GM18498 (cell line): ENCODE measurements around the gene TMSB10.
A peak's percentile ranks its signal among the peaks of the same experiment; 100 is the strongest.

Experiments used
- ATAC-seq: cut with Tn5 transposase; IDR thresholded peaks from one replicate; pipeline ENCODE4 v1.9.1; 2021; ENCODE audit warnings: mild to moderate bottlenecking, moderate library complexity; ENCODE audit not compliant: unreplicated experiment

The TMSB10 gene

GRCh38 chr2:84879584-84880394 lies 25.7 kb upstream of the TMSB10 start:
- peak; percentile 60 for ATAC-seq

GRCh38 chr2:84880395-84880644 lies 25.1 kb upstream of the TMSB10 start:
- ATAC-seq, result no peak

- peak; percentile 25 for ATAC-seq
Observed at GRCh38 chr2:84880645-84881521, 24.6 kb upstream of the TMSB10 start, which contains the start of gene TRABD2A. TSS of gene TRABD2A (minus strand) at chr2:84881084. CDS start at chr2:84881039, 45 bp downstream.

- ATAC-seq, result peak; percentile 73
Observed at GRCh38 chr2:84881581-84882413, 23.7 kb upstream of the TMSB10 start.

- no peak for ATAC-seq
Observed at GRCh38 chr2:84882414-84882738, 23.1 kb upstream of the TMSB10 start.

GRCh38 chr2:84882775-84883550 lies 22.5 kb upstream of the TMSB10 start:
- no peak for ATAC-seq

- no peak for ATAC-seq
Observed at GRCh38 chr2:84884449-84884848, 21.0 kb upstream of the TMSB10 start.

- no peak for ATAC-seq
Observed at GRCh38 chr2:84885111-84885510, 20.3 kb upstream of the TMSB10 start.

GRCh38 chr2:84886791-84887190 lies 18.7 kb upstream of the TMSB10 start:
- no peak for ATAC-seq

GRCh38 chr2:84888401-84889276 lies 16.8 kb upstream of the TMSB10 start:
- ATAC-seq, result peak; percentile 94

GRCh38 chr2:84889332-84889731 lies 16.1 kb upstream of the TMSB10 start:
- ATAC-seq, result no peak

GRCh38 chr2:84891355-84892010 lies 14.0 kb upstream of the TMSB10 start:
- no peak for ATAC-seq

- ATAC-seq, result no peak
Observed at GRCh38 chr2:84894131-84894586, 11.3 kb upstream of the TMSB10 start.

- peak; percentile 33 for ATAC-seq
Observed at GRCh38 chr2:84894758-84895520, 10.5 kb upstream of the TMSB10 start.

GRCh38 chr2:84896567-84896966 lies 8.9 kb upstream of the TMSB10 start:
- no peak for ATAC-seq

- ATAC-seq, result no peak
Observed at GRCh38 chr2:84897773-84898172, 7.7 kb upstream of the TMSB10 start.

GRCh38 chr2:84899304-84900204 lies 5.9 kb upstream of the TMSB10 start:
- ATAC-seq, result no peak
